ENCODE data around the gene KCNE4.

- TF ChIP-seq, protein P1, sequence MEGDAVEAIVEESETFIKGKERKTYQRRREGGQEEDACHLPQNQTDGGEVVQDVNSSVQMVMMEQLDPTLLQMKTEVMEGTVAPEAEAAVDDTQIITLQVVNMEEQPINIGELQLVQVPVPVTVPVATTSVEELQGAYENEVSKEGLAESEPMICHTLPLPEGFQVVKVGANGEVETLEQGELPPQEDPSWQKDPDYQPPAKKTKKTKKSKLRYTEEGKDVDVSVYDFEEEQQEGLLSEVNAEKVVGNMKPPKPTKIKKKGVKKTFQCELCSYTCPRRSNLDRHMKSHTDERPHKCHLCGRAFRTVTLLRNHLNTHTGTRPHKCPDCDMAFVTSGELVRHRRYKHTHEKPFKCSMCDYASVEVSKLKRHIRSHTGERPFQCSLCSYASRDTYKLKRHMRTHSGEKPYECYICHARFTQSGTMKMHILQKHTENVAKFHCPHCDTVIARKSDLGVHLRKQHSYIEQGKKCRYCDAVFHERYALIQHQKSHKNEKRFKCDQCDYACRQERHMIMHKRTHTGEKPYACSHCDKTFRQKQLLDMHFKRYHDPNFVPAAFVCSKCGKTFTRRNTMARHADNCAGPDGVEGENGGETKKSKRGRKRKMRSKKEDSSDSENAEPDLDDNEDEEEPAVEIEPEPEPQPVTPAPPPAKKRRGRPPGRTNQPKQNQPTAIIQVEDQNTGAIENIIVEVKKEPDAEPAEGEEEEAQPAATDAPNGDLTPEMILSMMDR (IDR thresholded peaks at IDR 0.05), result no peak
- TF ChIP-seq, protein P2, sequence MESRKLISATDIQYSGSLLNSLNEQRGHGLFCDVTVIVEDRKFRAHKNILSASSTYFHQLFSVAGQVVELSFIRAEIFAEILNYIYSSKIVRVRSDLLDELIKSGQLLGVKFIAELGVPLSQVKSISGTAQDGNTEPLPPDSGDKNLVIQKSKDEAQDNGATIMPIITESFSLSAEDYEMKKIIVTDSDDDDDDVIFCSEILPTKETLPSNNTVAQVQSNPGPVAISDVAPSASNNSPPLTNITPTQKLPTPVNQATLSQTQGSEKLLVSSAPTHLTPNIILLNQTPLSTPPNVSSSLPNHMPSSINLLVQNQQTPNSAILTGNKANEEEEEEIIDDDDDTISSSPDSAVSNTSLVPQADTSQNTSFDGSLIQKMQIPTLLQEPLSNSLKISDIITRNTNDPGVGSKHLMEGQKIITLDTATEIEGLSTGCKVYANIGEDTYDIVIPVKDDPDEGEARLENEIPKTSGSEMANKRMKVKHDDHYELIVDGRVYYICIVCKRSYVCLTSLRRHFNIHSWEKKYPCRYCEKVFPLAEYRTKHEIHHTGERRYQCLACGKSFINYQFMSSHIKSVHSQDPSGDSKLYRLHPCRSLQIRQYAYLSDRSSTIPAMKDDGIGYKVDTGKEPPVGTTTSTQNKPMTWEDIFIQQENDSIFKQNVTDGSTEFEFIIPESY (IDR thresholded peaks at IDR 0.05; ENCODE audit: borderline replicate concordance, low read depth), result no peak
- TF ChIP-seq EZH2phosphoT487 (IDR thresholded peaks at IDR 0.05; ENCODE audit: borderline replicate concordance, low read depth) (no peak), RFX5 (IDR thresholded peaks at IDR 0.05; ENCODE audit: low read length) (no peak), POLR2AphosphoS5 (IDR thresholded peaks at IDR 0.05; ENCODE audit: low read depth, low read length) (no peak), FOXM1 (IDR thresholded peaks at IDR 0.05; ENCODE audit: low read depth) (no peak), TAF1 (IDR thresholded peaks at IDR 0.05; ENCODE audit: borderline replicate concordance, low read depth, low read length) (no peak), SMC3 (IDR thresholded peaks at IDR 0.05; ENCODE audit: low read depth, low read length) (no peak)
These were observed 13.1 kb downstream of the KCNE4 start for GRCh38 chr2:223065107-223065506.

Data from SK-N-SH (cell line).